ENCODE measurements around the gene KAT14. TPM values are rescaled to one million over a fixed set of nuclear protein-coding genes. Genes with fewer than 3 reads are reported as not detected.

KAT14 gene, protein sequence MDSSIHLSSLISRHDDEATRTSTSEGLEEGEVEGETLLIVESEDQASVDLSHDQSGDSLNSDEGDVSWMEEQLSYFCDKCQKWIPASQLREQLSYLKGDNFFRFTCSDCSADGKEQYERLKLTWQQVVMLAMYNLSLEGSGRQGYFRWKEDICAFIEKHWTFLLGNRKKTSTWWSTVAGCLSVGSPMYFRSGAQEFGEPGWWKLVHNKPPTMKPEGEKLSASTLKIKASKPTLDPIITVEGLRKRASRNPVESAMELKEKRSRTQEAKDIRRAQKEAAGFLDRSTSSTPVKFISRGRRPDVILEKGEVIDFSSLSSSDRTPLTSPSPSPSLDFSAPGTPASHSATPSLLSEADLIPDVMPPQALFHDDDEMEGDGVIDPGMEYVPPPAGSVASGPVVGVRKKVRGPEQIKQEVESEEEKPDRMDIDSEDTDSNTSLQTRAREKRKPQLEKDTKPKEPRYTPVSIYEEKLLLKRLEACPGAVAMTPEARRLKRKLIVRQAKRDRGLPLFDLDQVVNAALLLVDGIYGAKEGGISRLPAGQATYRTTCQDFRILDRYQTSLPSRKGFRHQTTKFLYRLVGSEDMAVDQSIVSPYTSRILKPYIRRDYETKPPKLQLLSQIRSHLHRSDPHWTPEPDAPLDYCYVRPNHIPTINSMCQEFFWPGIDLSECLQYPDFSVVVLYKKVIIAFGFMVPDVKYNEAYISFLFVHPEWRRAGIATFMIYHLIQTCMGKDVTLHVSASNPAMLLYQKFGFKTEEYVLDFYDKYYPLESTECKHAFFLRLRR
- total RNA-seq = 7.0 and 10.3 TPM in 2 replicates

DNA sequence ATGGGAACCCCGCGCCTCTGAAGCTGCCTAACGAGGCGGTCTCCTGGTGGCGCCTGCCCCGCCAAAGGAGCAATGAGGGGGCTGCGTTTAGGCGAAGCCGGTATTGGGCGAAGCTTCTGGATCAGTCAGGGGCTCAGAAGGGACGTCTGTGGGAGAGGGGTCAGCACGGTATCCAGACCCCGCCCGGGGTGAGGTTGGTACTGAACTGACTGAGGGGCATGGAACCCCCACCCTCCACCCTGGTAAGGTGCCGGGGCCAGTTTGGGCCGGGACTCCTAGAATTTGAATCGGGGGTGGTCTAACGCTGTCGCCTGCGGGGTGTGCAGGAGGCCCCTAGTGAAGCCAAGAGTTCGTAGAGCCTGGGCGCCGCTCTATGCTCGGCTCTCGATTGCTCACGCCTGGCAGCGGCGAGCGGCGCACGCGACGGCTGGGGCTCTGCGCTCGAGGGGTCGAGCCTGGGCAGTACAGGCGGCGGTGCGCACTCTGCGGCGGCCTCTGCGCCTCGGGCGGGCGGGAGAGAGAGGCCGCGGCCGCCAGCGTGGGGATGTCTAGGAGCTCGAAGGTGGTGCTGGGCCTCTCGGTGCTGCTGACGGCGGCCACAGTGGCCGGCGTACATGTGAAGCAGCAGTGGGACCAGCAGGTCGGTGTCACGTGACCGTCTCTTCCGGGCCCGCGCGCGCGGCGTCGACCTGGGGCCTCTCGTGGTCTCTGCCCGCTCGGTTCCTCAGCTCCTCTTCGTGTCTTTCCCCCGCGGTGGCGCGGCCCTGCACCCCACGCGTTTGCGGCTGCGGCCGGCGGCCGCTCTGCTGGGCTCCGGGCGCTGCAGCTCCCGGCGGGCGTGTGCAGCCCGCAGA lies at the start of gene KAT14, which contains the start of gene PET117:
Gene KAT14, plus strand, starts transcription at position 452 of the 854 bp plus-strand sequence. CDS start 4,798 bp downstream, outside the sequence.
Gene PET117, plus strand, starts transcription at position 452 of the 854 bp plus-strand sequence. Its CDS starts 93 bp downstream, at position 545.

Other genes with a start within 250 kb of the KAT14 start
- gene SNX5, start 169.1 kb upstream of the KAT14 start, total RNA-seq = 72.2 and 87.5 TPM in 2 replicates
- gene MGME1, start 168.8 kb upstream of the KAT14 start, total RNA-seq = 10.5 and 11.2 TPM in 2 replicates
- not detected in 2 replicates for gene OVOL2, start 79.9 kb upstream of the KAT14 start, total RNA-seq
- 5.2 and 9.6 TPM in 2 replicates for gene PET117, start within 50 bp of the KAT14 start, total RNA-seq
- gene ZNF133, start 150.7 kb downstream of the KAT14 start, total RNA-seq = 13.9 and 20.5 TPM in 2 replicates